ENCODE measurements around the gene PTPRG. TPM values are rescaled to one million over a fixed set of nuclear protein-coding genes. Genes with fewer than 3 reads are reported as not detected.

The PTPRG gene
- total and polyA plus RNA-seq, 2 experiments from 2014 or later = 24.4 to 131 TPM

DNA sequence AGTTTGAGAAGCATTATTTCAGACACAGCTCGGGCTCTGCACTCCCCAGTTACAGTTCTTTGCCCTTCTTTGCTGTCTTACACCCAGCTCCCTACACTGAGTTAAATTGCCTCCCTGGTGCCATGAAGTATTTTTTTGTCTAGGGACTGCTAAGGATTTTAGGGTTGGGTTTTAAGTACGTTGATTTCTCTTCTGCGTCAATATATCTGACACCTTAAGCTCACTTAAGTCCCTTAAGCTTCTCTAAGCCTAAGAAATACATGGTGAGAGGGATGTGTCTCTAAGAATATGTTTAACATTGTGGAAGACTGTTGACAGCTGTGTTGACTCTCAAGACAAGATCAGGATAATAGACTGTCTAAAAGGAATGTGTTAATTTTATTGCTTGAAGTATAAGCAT is 400.5 kb downstream of the PTPRG start (continued):
- TF ChIP-seq, protein P1, sequence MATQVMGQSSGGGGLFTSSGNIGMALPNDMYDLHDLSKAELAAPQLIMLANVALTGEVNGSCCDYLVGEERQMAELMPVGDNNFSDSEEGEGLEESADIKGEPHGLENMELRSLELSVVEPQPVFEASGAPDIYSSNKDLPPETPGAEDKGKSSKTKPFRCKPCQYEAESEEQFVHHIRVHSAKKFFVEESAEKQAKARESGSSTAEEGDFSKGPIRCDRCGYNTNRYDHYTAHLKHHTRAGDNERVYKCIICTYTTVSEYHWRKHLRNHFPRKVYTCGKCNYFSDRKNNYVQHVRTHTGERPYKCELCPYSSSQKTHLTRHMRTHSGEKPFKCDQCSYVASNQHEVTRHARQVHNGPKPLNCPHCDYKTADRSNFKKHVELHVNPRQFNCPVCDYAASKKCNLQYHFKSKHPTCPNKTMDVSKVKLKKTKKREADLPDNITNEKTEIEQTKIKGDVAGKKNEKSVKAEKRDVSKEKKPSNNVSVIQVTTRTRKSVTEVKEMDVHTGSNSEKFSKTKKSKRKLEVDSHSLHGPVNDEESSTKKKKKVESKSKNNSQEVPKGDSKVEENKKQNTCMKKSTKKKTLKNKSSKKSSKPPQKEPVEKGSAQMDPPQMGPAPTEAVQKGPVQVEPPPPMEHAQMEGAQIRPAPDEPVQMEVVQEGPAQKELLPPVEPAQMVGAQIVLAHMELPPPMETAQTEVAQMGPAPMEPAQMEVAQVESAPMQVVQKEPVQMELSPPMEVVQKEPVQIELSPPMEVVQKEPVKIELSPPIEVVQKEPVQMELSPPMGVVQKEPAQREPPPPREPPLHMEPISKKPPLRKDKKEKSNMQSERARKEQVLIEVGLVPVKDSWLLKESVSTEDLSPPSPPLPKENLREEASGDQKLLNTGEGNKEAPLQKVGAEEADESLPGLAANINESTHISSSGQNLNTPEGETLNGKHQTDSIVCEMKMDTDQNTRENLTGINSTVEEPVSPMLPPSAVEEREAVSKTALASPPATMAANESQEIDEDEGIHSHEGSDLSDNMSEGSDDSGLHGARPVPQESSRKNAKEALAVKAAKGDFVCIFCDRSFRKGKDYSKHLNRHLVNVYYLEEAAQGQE (IDR thresholded peaks at IDR 0.05; ENCODE audit: unreplicated experiment) = no peak
- TF ChIP-seq EZH2 (IDR thresholded peaks at IDR 0.05; ENCODE audit: low read depth, unreplicated experiment) = no peak
- no peak for TF ChIP-seq STAT1 (IDR thresholded peaks at IDR 0.05; ENCODE audit: unreplicated experiment)
- TF ChIP-seq, protein P2, sequence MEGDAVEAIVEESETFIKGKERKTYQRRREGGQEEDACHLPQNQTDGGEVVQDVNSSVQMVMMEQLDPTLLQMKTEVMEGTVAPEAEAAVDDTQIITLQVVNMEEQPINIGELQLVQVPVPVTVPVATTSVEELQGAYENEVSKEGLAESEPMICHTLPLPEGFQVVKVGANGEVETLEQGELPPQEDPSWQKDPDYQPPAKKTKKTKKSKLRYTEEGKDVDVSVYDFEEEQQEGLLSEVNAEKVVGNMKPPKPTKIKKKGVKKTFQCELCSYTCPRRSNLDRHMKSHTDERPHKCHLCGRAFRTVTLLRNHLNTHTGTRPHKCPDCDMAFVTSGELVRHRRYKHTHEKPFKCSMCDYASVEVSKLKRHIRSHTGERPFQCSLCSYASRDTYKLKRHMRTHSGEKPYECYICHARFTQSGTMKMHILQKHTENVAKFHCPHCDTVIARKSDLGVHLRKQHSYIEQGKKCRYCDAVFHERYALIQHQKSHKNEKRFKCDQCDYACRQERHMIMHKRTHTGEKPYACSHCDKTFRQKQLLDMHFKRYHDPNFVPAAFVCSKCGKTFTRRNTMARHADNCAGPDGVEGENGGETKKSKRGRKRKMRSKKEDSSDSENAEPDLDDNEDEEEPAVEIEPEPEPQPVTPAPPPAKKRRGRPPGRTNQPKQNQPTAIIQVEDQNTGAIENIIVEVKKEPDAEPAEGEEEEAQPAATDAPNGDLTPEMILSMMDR (conservative IDR thresholded peaks at IDR 0.05; ENCODE audit: low read depth in 2 of 2) = no peak
- TF ChIP-seq JUNB (IDR thresholded peaks at IDR 0.05; ENCODE audit: unreplicated experiment) = no peak
- TF ChIP-seq, protein P3, sequence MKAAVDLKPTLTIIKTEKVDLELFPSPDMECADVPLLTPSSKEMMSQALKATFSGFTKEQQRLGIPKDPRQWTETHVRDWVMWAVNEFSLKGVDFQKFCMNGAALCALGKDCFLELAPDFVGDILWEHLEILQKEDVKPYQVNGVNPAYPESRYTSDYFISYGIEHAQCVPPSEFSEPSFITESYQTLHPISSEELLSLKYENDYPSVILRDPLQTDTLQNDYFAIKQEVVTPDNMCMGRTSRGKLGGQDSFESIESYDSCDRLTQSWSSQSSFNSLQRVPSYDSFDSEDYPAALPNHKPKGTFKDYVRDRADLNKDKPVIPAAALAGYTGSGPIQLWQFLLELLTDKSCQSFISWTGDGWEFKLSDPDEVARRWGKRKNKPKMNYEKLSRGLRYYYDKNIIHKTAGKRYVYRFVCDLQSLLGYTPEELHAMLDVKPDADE (IDR thresholded peaks at IDR 0.05) = no peak
- TF ChIP-seq ZNF114 (CRISPR knock-in tag; IDR thresholded peaks at IDR 0.05) = no peak
- no peak for TF ChIP-seq EZH2phosphoT487 (IDR thresholded peaks at IDR 0.05; ENCODE audit: unreplicated experiment)
- no peak for TF ChIP-seq POLR2AphosphoS5 (IDR thresholded peaks at IDR 0.05; ENCODE audit: low read depth)
- no peak for TF ChIP-seq ZNF331 (CRISPR knock-in tag; IDR thresholded peaks at IDR 0.05; ENCODE audit: low read depth)

DNA sequence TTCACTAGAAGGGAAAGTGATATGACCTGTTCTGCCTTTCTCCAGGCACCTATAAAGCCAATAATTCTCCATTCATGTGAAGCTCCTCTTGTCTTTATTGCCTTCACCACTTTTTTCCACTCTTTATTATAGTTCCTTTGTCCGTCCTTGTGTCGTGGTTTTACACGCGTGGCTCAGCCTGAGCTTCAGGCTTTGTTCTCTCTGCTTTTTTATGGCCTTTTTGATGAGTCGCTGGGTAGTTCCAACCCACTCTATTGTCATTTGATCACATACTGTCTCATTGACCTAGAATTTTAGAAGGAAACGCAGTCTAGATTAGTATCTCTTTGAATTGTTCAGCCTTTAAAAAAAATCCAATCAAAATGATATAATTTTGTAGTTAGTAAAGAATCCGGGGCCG is 403.2 kb downstream of the PTPRG start:
- H3K4me2 ChIP-seq = no peak overlapping the region
- H3K9me2 ChIP-seq (ENCODE audit: insufficient read depth) = no peaks in the 10 kb centered on the region
- H3K36me3 ChIP-seq (ENCODE audit: insufficient read depth) = no peaks in the 10 kb centered on the region
- H3K4me3 Mint-ChIP-seq = no peak overlapping the region
- H3K36me3 Mint-ChIP-seq (ENCODE audit: low read depth) = no peaks in the 10 kb centered on the region
- peak overlapping the region; percentile 22; the same call in 1 of the 2 replicates for H3K27ac ChIP-seq (ENCODE audit: low read depth)
- H3K9me3 Mint-ChIP-seq = no peaks in the 10 kb centered on the region
- peaks cover 78% of the 10 kb centered on the region for H3K79me2 ChIP-seq (replicated peaks; ENCODE audit: insufficient read depth)
- H3K4me3 ChIP-seq = no peak overlapping the region
- ATAC-seq (no peak), DNase-seq (ENCODE audit: low spot score) (no peak)
- peaks cover 30% of the 10 kb centered on the region for H3K4me1 ChIP-seq (ENCODE audit: insufficient read depth)
- H4K20me1 ChIP-seq (replicated peaks; ENCODE audit: insufficient read depth) = peaks cover 12% of the 10 kb centered on the region
- H3K27me3 ChIP-seq (ENCODE audit: insufficient read depth) = no peaks in the 10 kb centered on the region
- no peak overlapping the region for H2AFZ ChIP-seq
- peak overlapping the region; percentile 16 for H3K27ac Mint-ChIP-seq
- peaks cover 45% of the 10 kb centered on the region for H3K4me1 Mint-ChIP-seq
- no peaks in the 10 kb centered on the region for H3F3A ChIP-seq (replicated peaks; ENCODE audit: low read depth)
- H3K27me3 Mint-ChIP-seq (ENCODE audit: insufficient read depth, low read depth, poor library complexity) = peaks cover 11% of the 10 kb centered on the region
- TF ChIP-seq CREB1 (CRISPR knock-in tag; IDR thresholded peaks at IDR 0.05; ENCODE audit: low read depth) = no peak
- TF ChIP-seq NANOG (IDR thresholded peaks at IDR 0.05; ENCODE audit: borderline replicate concordance) = no peak
- TF ChIP-seq EZH2phosphoT487 (IDR thresholded peaks at IDR 0.05; ENCODE audit: unreplicated experiment) = no peak
- no peak for TF ChIP-seq EZH2 (IDR thresholded peaks at IDR 0.05; ENCODE audit: low read depth, unreplicated experiment)
- TF ChIP-seq, protein P1 (IDR thresholded peaks at IDR 0.05; ENCODE audit: unreplicated experiment) = no peak

Measured in GM23338 (cell line).